H9 (cell line): ENCODE results near the gene RELB. TPM values are rescaled to one million over a fixed set of nuclear protein-coding genes. Genes with fewer than 3 reads are reported as not detected.

ENCODE experiments used
- DNase-seq: peaks from one replicate; pipeline ENCODE4 v3.0.0-alpha.2; 2017
- H2AFZ ChIP-seq: one replicate; pipeline ENCODE4 v1.6.1; 2013; ENCODE audit warnings: mild to moderate bottlenecking, low read length, control low read depth, moderate library complexity
- H2AK5ac ChIP-seq: 2 replicates; pipeline ENCODE4 v1.6.1; 2013; ENCODE audit warnings: low read length, control low read depth, mixed read lengths; ENCODE audit not compliant: insufficient read length
- H2BK120ac ChIP-seq: one replicate; pipeline ENCODE4 v1.6.1; 2013; ENCODE audit warnings: low read depth, mild to moderate bottlenecking, low read length, control low read depth, inconsistent platforms; ENCODE audit not compliant: poor library complexity, severe bottlenecking
- H2BK12ac ChIP-seq: 2 replicates; pipeline ENCODE4 v1.6.1; 2013; ENCODE audit warnings: low read length, control low read depth, mixed read lengths, low read depth; ENCODE audit not compliant: insufficient read length
- H2BK15ac ChIP-seq: 2 replicates; pipeline ENCODE4 v1.6.1; 2013; ENCODE audit warnings: low read depth, low read length, control low read depth
- H2BK20ac ChIP-seq: one replicate; pipeline ENCODE4 v1.6.1; 2013; ENCODE audit warnings: low read depth, mild to moderate bottlenecking, low read length, control low read depth, inconsistent platforms; ENCODE audit not compliant: poor library complexity, severe bottlenecking
- H2BK5ac ChIP-seq: 2 replicates; pipeline ENCODE4 v1.6.1; 2013; ENCODE audit warnings: low read length, control low read depth, mixed read lengths; ENCODE audit not compliant: insufficient read length
- H3K14ac ChIP-seq: 2 replicates; pipeline ENCODE4 v1.6.1; 2013; ENCODE audit warnings: low read length, control low read depth; ENCODE audit not compliant: insufficient read depth
- H3K18ac ChIP-seq: 2 replicates; pipeline ENCODE4 v1.6.1; 2013; ENCODE audit warnings: low read depth, mild to moderate bottlenecking, mixed read lengths, low read length, control low read depth; ENCODE audit not compliant: insufficient read length
- H3K23ac ChIP-seq: 2 replicates; pipeline ENCODE4 v1.6.1; 2013; ENCODE audit warnings: low read length, control low read depth, mixed read lengths, low read depth; ENCODE audit not compliant: insufficient read length
- H3K23me2 ChIP-seq: 2 replicates; pipeline ENCODE4 v1.6.1; 2013; ENCODE audit warnings: low read depth, mild to moderate bottlenecking, mixed read lengths, low read length, control low read depth; ENCODE audit not compliant: insufficient read length, poor library complexity, severe bottlenecking
- H3K27ac ChIP-seq: 2 replicates; pipeline ENCODE4 v1.5.1; 2013; ENCODE audit warnings: low read length, control low read depth, mixed read lengths, low read depth; ENCODE audit not compliant: insufficient read length
- H3K27me3 ChIP-seq: 2 replicates; pipeline ENCODE4 v1.6.1; 2013; ENCODE audit warnings: low read length, control low read depth, inconsistent platforms; ENCODE audit not compliant: insufficient read depth
- H3K4ac ChIP-seq: 2 replicates; pipeline ENCODE4 v1.6.1; 2013; ENCODE audit warnings: low read depth, mild to moderate bottlenecking, control low read depth, inconsistent platforms, low read length, moderate library complexity
- H3K4me1 ChIP-seq: 2 replicates; pipeline ENCODE4 v1.6.1; 2013; ENCODE audit warnings: low read length, control low read depth, inconsistent platforms; ENCODE audit not compliant: insufficient read depth
- H3K4me2 ChIP-seq: 2 replicates; pipeline ENCODE4 v1.6.1; 2013; ENCODE audit warnings: low read length, control low read depth, mixed read lengths; ENCODE audit not compliant: insufficient read length, insufficient read depth
- H3K56ac ChIP-seq: 2 replicates; pipeline ENCODE4 v1.6.1; 2013; ENCODE audit warnings: low read depth, mild to moderate bottlenecking, mixed read lengths, low read length, control low read depth; ENCODE audit not compliant: insufficient read length
- H3K79me1 ChIP-seq: 2 replicates; pipeline ENCODE4 v1.6.1; 2013; ENCODE audit warnings: low read depth, mild to moderate bottlenecking, moderate library complexity, low read length, control low read depth, inconsistent platforms; ENCODE audit not compliant: insufficient read depth, poor library complexity, severe bottlenecking
- H3K79me2 ChIP-seq: 2 replicates; pipeline ENCODE4 v1.6.1; 2013; ENCODE audit warnings: low read length, control low read depth, inconsistent platforms; ENCODE audit not compliant: insufficient read depth
- H3K9ac ChIP-seq: 2 replicates; pipeline ENCODE4 v1.6.1; 2013; ENCODE audit warnings: low read length, control low read depth, mixed read lengths; ENCODE audit not compliant: insufficient read length; ENCODE audit errors: extremely low read depth
- H3K9me3 ChIP-seq: one replicate; pipeline ENCODE4 v1.6.1; 2013; ENCODE audit warnings: low read depth, low read length, inconsistent platforms; ENCODE audit not compliant: control insufficient read depth
- H3T11ph ChIP-seq: one replicate; pipeline ENCODE4 v1.6.1; 2013; ENCODE audit warnings: mild to moderate bottlenecking, low read length, control low read depth, inconsistent platforms
- H4K20me1 ChIP-seq: one replicate; pipeline ENCODE4 v1.6.1; 2013; ENCODE audit not compliant: control insufficient read depth, insufficient read length, insufficient read depth
- H4K5ac ChIP-seq: 2 replicates; pipeline ENCODE4 v1.6.1; 2013; ENCODE audit warnings: low read depth, mild to moderate bottlenecking, mixed read lengths, low read length, control low read depth; ENCODE audit not compliant: insufficient read length
- H4K8ac ChIP-seq: replicated peaks from 2 replicates; pipeline ENCODE4 v1.6.1; 2013; ENCODE audit warnings: low read length, control low read depth, mixed read lengths, low read depth; ENCODE audit not compliant: insufficient read length
- H4K91ac ChIP-seq: 2 replicates; pipeline ENCODE4 v1.6.1; 2013; ENCODE audit warnings: low read depth, mild to moderate bottlenecking, moderate library complexity, mixed read lengths, low read length, control low read depth; ENCODE audit not compliant: insufficient read length
- H3K27ac Mint-ChIP-seq, 3 experiments: 2 replicates in 2 of 3; 3 replicates in 1 of 3; pipeline ENCODE4 v1.8.0; 2020 to 2021; ENCODE audit warnings: mixed read lengths in 3 of 3, mild to moderate bottlenecking in 1 of 3, moderate library complexity in 1 of 3
- H3K27me3 Mint-ChIP-seq: 2 replicates; pipeline ENCODE4 v1.8.0; 2021; ENCODE audit warnings: low read depth, mild to moderate bottlenecking, moderate library complexity, mixed read lengths
- H3K36me3 Mint-ChIP-seq, 3 experiments: 2 replicates in 2 of 3; 3 replicates in 1 of 3; pipeline ENCODE4 v1.8.0; 2020 to 2021; ENCODE audit warnings: low read depth in 3 of 3, mixed read lengths in 3 of 3; ENCODE audit not compliant: insufficient read depth in 1 of 3
- H3K4me1 Mint-ChIP-seq, 2 experiments: 2 replicates each; pipeline ENCODE4 v1.8.0; 2020; ENCODE audit warnings: mixed read lengths in 2 of 2
- H3K4me3 Mint-ChIP-seq, 2 experiments: 2 replicates in 1 of 2; 3 replicates in 1 of 2; pipeline ENCODE4 v1.8.0; 2020 to 2021; ENCODE audit warnings: mild to moderate bottlenecking in 2 of 2, mixed read lengths in 2 of 2, moderate library complexity in 1 of 2
- H3K9me3 Mint-ChIP-seq, 2 experiments: 2 replicates in 1 of 2; 3 replicates in 1 of 2; pipeline ENCODE4 v1.8.0; 2020; ENCODE audit warnings: mild to moderate bottlenecking in 2 of 2, mixed read lengths in 2 of 2, moderate library complexity in 1 of 2
- WGBS: extraction: QIAGEN DNeasy Blood & Tissue Kit; methylation state at CpG from one replicate; pipeline ENCODE4 v1.1.7; 2013; ENCODE audit warnings: missing lambda C conversion rate, low lambda C conversion rate, mixed read lengths; ENCODE audit not compliant: insufficient read length; ENCODE audit errors: extremely low coverage; 5-methylcytosine and 5-hydroxymethylcytosine counted together
- total RNA-seq: library from RNA; stranded (reverse); gene quantifications from 2 replicates; pipeline ENCODE4 v1.2.1, GENCODE V29; 2021
- TF ChIP-seq, protein P1 (sequence below): fragments of 200-600 bp; sonication (generic); conservative IDR thresholded peaks from 3 replicates; pipeline ENCODE4 v1.8.0; 2021; ENCODE audit warnings: antibody characterized with exemption, mild to moderate bottlenecking

The RELB gene
- total RNA-seq, 1 experiment from 2014 or later = 13.7 TPM

DNA sequence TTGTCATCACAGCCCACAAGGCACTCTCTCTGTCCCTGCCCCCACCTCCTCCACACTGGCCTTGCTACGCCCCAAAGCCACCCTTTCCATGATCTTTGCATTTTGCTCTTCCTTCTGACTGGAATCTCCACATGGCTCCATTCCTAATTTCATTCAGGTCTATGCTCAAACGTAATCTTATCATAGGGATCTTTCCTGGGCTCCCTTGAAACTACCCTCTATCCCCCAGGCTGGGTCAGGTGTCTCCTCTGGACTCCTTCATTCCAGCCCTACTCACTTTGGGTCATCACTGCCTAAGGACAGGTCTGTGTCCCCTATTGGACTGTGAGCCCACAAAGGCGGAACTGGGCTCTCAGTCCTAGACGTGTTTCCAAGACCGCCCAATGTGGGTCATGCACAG is 80.9 kb downstream of the RELB start:
- H3K14ac ChIP-seq = no peak overlapping the region
- H4K20me1 ChIP-seq = no peaks in the 10 kb centered on the region
- DNase-seq = no peak
- H3K9me3 ChIP-seq = no peaks in the 10 kb centered on the region
- TF ChIP-seq, protein P1, sequence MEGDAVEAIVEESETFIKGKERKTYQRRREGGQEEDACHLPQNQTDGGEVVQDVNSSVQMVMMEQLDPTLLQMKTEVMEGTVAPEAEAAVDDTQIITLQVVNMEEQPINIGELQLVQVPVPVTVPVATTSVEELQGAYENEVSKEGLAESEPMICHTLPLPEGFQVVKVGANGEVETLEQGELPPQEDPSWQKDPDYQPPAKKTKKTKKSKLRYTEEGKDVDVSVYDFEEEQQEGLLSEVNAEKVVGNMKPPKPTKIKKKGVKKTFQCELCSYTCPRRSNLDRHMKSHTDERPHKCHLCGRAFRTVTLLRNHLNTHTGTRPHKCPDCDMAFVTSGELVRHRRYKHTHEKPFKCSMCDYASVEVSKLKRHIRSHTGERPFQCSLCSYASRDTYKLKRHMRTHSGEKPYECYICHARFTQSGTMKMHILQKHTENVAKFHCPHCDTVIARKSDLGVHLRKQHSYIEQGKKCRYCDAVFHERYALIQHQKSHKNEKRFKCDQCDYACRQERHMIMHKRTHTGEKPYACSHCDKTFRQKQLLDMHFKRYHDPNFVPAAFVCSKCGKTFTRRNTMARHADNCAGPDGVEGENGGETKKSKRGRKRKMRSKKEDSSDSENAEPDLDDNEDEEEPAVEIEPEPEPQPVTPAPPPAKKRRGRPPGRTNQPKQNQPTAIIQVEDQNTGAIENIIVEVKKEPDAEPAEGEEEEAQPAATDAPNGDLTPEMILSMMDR = no peak
- peaks cover 7% of the 10 kb centered on the region for H3K79me1 ChIP-seq
- H3K27ac ChIP-seq = no peak overlapping the region
- Mint-ChIP-seq H3K4me3 (peak overlapping the region; percentile 22 to 58), H3K27ac (peak overlapping the region in 2 of 3 experiments; percentile 76 to 88; a peak in 6 of 7 replicates), H3K4me1 (peaks cover 29 to 38% of the 10 kb centered on the region in 2 experiments), H3K36me3 (peaks cover 13 to 45% (median 37%) of the 10 kb centered on the region in 3 experiments; a peak in 6 of 7 replicates), H3K27me3 (no peaks in the 10 kb centered on the region; the same call in none of the 2 replicates), H3K9me3 (no peaks in the 10 kb centered on the region; a peak in 1 of 5 replicates)
- no peak overlapping the region for H2BK5ac ChIP-seq
- H3K4me1 ChIP-seq = peaks cover 7% of the 10 kb centered on the region; the same call in 1 of the 2 replicates
- no peak overlapping the region for H2AFZ ChIP-seq
- no peak overlapping the region for H2BK12ac ChIP-seq
- peaks cover 3% of the 10 kb centered on the region for H3K23me2 ChIP-seq
- no peak overlapping the region for H3K4ac ChIP-seq
- H3K27me3 ChIP-seq = no peaks in the 10 kb centered on the region
- no peak overlapping the region for H2AK5ac ChIP-seq
- H4K8ac ChIP-seq = no peak overlapping the region
- no peak overlapping the region for H2BK15ac ChIP-seq
- no peak overlapping the region for H3K9ac ChIP-seq
- H3T11ph ChIP-seq = no peak overlapping the region
- no peak overlapping the region for H3K4me2 ChIP-seq
- H3K18ac ChIP-seq = no peak overlapping the region
- H2BK120ac ChIP-seq = no peak overlapping the region
- H4K5ac ChIP-seq = no peak overlapping the region
- no CpG with 5 or more reads among the region's 5 CpGs for WGBS
- H2BK20ac ChIP-seq = no peak overlapping the region
- H3K79me2 ChIP-seq = peaks cover 5% of the 10 kb centered on the region; the same call in 1 of the 2 replicates
- no peak overlapping the region for H4K91ac ChIP-seq
- H3K23ac ChIP-seq = no peak overlapping the region
- no peak overlapping the region for H3K56ac ChIP-seq
